Activated T-cell treated with anti-CD3 and anti-CD28 coated beads, Interleukin-2, amount 50 U/mL, for 24 hours (primary cell): ENCODE results near the gene KRT86.
A peak's percentile ranks its signal among the peaks of the same experiment; 100 is the strongest.
"Not testable (repeated sequence)": the region's sequence is repeated elsewhere in the genome, so short reads cannot be mapped to it uniquely, and the experiment has no call there.

Source experiments
- DNase-seq: peaks from one replicate; pipeline ENCODE4 v3.0.0-alpha.2; 2020
- H3K27ac Mint-ChIP-seq: 2 replicates; pipeline ENCODE4 v1.8.0; 2020; ENCODE audit warnings: mild to moderate bottlenecking, mixed read lengths
- H3K27me3 Mint-ChIP-seq: 2 replicates; pipeline ENCODE4 v1.8.0; 2020; ENCODE audit warnings: mixed read lengths
- H3K36me3 Mint-ChIP-seq: 2 replicates; pipeline ENCODE4 v1.8.0; 2020; ENCODE audit warnings: low read depth, mixed read lengths
- H3K4me1 Mint-ChIP-seq: 2 replicates; pipeline ENCODE4 v1.8.0; 2020; ENCODE audit warnings: low read depth, mixed read lengths
- H3K4me3 Mint-ChIP-seq: 2 replicates; pipeline ENCODE4 v1.8.0; 2020; ENCODE audit warnings: mild to moderate bottlenecking, moderate library complexity, mixed read lengths
- H3K9me3 Mint-ChIP-seq: 2 replicates; pipeline ENCODE4 v1.8.0; 2020; ENCODE audit warnings: mixed read lengths

The KRT86 gene

GRCh38 chr12:52234223-52234810, 40.1 kb upstream of the KRT86 start:
- DNase-seq = no peak
- Mint-ChIP-seq H3K27me3 (peaks cover 65% of the 10 kb centered on the region), H3K4me1 (peaks cover 3% of the 10 kb centered on the region), H3K9me3 (no peaks in the 10 kb centered on the region), H3K4me3 (no peak overlapping the region), H3K36me3 (no peaks in the 10 kb centered on the region), H3K27ac (no peak overlapping the region)

DNA sequence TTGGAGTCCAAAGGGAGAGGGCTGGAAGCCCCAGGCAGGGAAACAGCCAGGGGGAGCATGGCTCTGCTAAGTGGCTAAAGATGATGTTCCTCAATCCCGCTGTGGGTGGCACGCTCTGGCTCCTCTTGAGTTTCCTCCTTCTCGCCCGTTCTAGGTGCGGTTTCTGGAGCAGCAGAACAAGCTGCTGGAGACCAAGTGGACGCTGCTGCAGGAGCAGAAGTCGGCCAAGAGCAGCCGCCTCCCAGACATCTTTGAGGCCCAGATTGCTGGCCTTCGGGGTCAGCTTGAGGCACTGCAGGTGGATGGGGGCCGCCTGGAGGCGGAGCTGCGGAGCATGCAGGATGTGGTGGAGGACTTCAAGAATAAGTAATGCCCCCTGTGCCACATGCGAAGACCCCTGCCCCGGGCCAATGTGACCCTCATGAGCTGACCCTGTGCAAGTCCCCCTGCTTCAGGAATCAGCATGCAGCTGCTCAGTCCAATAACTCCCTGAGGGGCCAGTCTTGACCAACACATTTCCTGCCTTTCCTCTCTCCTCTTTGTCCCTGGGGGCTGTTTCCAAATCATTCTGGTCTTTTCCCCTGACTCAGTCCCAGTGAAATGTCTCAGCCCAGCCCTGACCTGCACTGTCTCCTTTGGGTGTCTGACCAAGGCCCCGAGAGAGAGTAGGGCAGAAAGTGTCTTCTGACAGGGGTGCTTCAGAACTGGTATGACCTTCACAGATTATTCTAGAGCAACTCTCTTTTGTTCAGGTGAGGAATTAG, 39.3 kb upstream of the KRT86 start:
- H3K4me1 Mint-ChIP-seq = peaks cover 3% of the 10 kb centered on the region
- peaks cover 58% of the 10 kb centered on the region for H3K27me3 Mint-ChIP-seq
- no peak overlapping the region for H3K4me3 Mint-ChIP-seq

GRCh38 chr12:52235822-52236361, 38.6 kb upstream of the KRT86 start:
- H3K27me3 Mint-ChIP-seq = peaks cover 51% of the 10 kb centered on the region
- no peaks in the 10 kb centered on the region for H3K36me3 Mint-ChIP-seq
- DNase-seq = no peak
- H3K4me3 Mint-ChIP-seq = no peak overlapping the region
- no peaks in the 10 kb centered on the region for H3K9me3 Mint-ChIP-seq
- no peak overlapping the region for H3K27ac Mint-ChIP-seq
- peaks cover 3% of the 10 kb centered on the region for H3K4me1 Mint-ChIP-seq

More for the DNA sequence above, 39.3 kb upstream of the KRT86 start:
- no peaks in the 10 kb centered on the region for H3K9me3 Mint-ChIP-seq
- no peak overlapping the region for H3K27ac Mint-ChIP-seq
- no peak for DNase-seq
- no peaks in the 10 kb centered on the region for H3K36me3 Mint-ChIP-seq

- no peaks in the 10 kb centered on the region for H3K9me3 Mint-ChIP-seq
- no peaks in the 10 kb centered on the region for H3K36me3 Mint-ChIP-seq
- H3K27me3 Mint-ChIP-seq = peaks cover 45% of the 10 kb centered on the region
- no peak overlapping the region for H3K4me3 Mint-ChIP-seq
- H3K27ac Mint-ChIP-seq = no peak overlapping the region
- peaks cover 3% of the 10 kb centered on the region for H3K4me1 Mint-ChIP-seq
- no peak for DNase-seq
These were observed 37.9 kb upstream of the KRT86 start for GRCh38 chr12:52236386-52237050.

GRCh38 chr12:52238207-52238840, 36.1 kb upstream of the KRT86 start:
- Mint-ChIP-seq H3K27me3 (peaks cover 32% of the 10 kb centered on the region), H3K4me1 (peaks cover 6% of the 10 kb centered on the region), H3K9me3 (no peaks in the 10 kb centered on the region), H3K4me3 (no peak overlapping the region), H3K36me3 (no peaks in the 10 kb centered on the region), H3K27ac (no peak overlapping the region)
- no peak for DNase-seq

GRCh38 chr12:52238916-52239646, 35.4 kb upstream of the KRT86 start:
- Mint-ChIP-seq H3K9me3 (no peaks in the 10 kb centered on the region), H3K4me1 (peaks cover 10% of the 10 kb centered on the region), H3K27ac (no peak overlapping the region), H3K4me3 (no peak overlapping the region), H3K27me3 (peaks cover 26% of the 10 kb centered on the region), H3K36me3 (no peaks in the 10 kb centered on the region)
- DNase-seq = no peak

DNA sequence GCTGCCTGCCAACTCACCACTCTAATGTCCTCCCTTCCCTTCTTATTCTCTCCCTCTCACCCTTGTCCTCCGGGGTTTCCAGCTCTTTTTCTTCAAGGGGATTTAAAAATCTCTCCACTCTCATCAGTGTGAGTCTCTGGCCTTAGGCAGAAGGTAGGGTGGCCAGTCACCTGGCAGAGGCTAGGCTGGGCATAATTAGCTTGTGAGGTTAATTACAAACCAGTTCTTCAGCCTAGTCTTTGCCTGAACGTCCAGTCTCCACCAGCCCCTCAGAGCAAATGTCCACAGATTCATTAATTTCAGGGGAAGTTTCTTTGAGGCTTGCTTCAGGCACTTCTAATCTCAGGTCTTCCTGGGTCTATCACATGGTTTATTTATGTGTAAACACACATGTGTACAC, 34.7 kb upstream of the KRT86 start:
- Mint-ChIP-seq H3K27me3 (peaks cover 19% of the 10 kb centered on the region), H3K4me3 (no peak overlapping the region), H3K27ac (no peak overlapping the region), H3K4me1 (peaks cover 16% of the 10 kb centered on the region), H3K9me3 (no peaks in the 10 kb centered on the region), H3K36me3 (no peaks in the 10 kb centered on the region)
- DNase-seq = no peak

GRCh38 chr12:52240247-52240646, 34.2 kb upstream of the KRT86 start:
- not testable (repeated sequence) for DNase-seq, H3K9me3 Mint-ChIP-seq, H3K36me3 Mint-ChIP-seq, H3K27ac Mint-ChIP-seq, H3K4me3 Mint-ChIP-seq
- Mint-ChIP-seq H3K4me1 (peaks cover 16% of the 10 kb centered on the region), H3K27me3 (peaks cover 15% of the 10 kb centered on the region)

- peaks cover 17% of the 10 kb centered on the region for H3K4me1 Mint-ChIP-seq
- H3K9me3 Mint-ChIP-seq = no peaks in the 10 kb centered on the region
- H3K27ac Mint-ChIP-seq = no peak overlapping the region
- no peak for DNase-seq
- peaks cover 7% of the 10 kb centered on the region for H3K27me3 Mint-ChIP-seq
- no peaks in the 10 kb centered on the region for H3K36me3 Mint-ChIP-seq
- no peak overlapping the region for H3K4me3 Mint-ChIP-seq
These were observed 33.1 kb upstream of the KRT86 start for GRCh38 chr12:52241205-52241842.

- Mint-ChIP-seq H3K4me3 (no peak overlapping the region), H3K9me3 (no peaks in the 10 kb centered on the region), H3K4me1 (peaks cover 18% of the 10 kb centered on the region)
These were observed 31.8 kb upstream of the KRT86 start for GRCh38 chr12:52242442-52243258.

GRCh38 chr12:52243259-52243855, 31.1 kb upstream of the KRT86 start:
- Mint-ChIP-seq H3K27ac (peak overlapping the region; percentile 88), H3K9me3 (no peaks in the 10 kb centered on the region), H3K27me3 (peaks cover 15% of the 10 kb centered on the region), H3K36me3 (no peaks in the 10 kb centered on the region), H3K4me1 (peaks cover 18% of the 10 kb centered on the region), H3K4me3 (no peak overlapping the region)
- DNase-seq = no peak

More at GRCh38 chr12:52242442-52243258, 31.8 kb upstream of the KRT86 start:
- H3K27me3 Mint-ChIP-seq = peaks cover 9% of the 10 kb centered on the region
- no peak for DNase-seq
- no peak overlapping the region for H3K27ac Mint-ChIP-seq
- no peaks in the 10 kb centered on the region for H3K36me3 Mint-ChIP-seq

DNA sequence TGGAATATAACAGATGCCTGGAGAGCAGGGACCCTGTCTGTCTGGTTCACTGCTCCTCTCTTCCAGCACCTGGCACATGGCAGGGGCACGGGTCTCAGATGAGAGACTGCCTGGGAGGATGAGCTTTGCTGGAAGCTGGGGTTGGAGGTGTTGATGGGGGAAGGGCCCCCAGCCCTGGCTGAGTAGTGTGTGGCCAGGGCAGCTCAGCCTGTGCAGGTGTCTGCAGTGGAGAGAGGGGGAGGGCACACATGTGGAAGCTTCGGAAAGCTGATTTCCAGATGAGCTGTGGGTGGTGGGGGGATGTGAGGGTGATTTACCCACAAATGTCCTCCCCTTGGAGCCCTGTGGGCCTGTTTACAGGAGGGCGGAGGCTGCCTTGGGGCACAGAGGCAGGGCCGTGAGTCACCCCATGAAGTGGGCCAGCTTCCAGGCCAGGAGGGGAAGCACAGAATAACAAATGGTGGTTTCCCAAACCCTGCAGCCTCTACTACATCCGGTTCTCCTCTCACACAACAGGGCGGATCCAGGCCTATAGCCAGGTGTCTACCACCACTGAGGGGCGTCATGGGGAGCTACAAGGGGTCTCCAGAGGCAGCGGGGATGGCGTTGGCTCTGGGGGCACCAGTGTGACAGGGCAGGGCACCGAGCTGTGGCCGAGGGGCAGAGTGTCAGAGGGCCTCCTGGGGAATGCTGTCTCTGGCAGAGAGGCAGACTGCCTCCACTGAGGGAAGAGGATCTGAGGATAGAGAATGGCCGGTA, 30.4 kb upstream of the KRT86 start:
- peaks cover 21% of the 10 kb centered on the region for H3K27me3 Mint-ChIP-seq
- DNase-seq = peak; percentile 72
- H3K4me3 Mint-ChIP-seq = peak overlapping the region; percentile 44
- H3K36me3 Mint-ChIP-seq = no peaks in the 10 kb centered on the region
- H3K9me3 Mint-ChIP-seq = no peaks in the 10 kb centered on the region
- H3K27ac Mint-ChIP-seq = peak overlapping the region; percentile 88
- peaks cover 18% of the 10 kb centered on the region for H3K4me1 Mint-ChIP-seq
